Activated CD8-positive, alpha-beta memory T cell treated with anti-CD3 and anti-CD28 coated beads, Interleukin-2, amount 50 U/mL, for 24 hours (primary cell): ENCODE measurements around the gene WDFY2.
"Not testable (repeated sequence)": the region's sequence is repeated elsewhere in the genome, so short reads cannot be mapped to it uniquely, and the experiment has no call there.

ENCODE experiments used
- DNase-seq: peaks from one replicate; pipeline ENCODE4 v3.0.0-alpha.2; 2020; ENCODE audit errors: extremely low read depth

The WDFY2 gene

GRCh38 chr13:51630288-51630615 is 46.0 kb downstream of the WDFY2 start:
- no peak for DNase-seq

GRCh38 chr13:51632591-51633362 is 48.5 kb downstream of the WDFY2 start:
- DNase-seq = no peak

- DNase-seq = no peak
Observed at GRCh38 chr13:51635137-51635878, 51.0 kb downstream of the WDFY2 start.

GRCh38 chr13:51636349-51636890 is 52.2 kb downstream of the WDFY2 start:
- no peak for DNase-seq

GRCh38 chr13:51637852-51638215 is 53.6 kb downstream of the WDFY2 start:
- no peak for DNase-seq

GRCh38 chr13:51638216-51638871 is 54.1 kb downstream of the WDFY2 start:
- DNase-seq = no peak

- DNase-seq = no peak
Observed at GRCh38 chr13:51639171-51639570, 54.9 kb downstream of the WDFY2 start.

GRCh38 chr13:51640696-51641095 is 56.4 kb downstream of the WDFY2 start:
- not testable (repeated sequence) for DNase-seq

- no peak for DNase-seq
Observed at GRCh38 chr13:51643105-51643881, 59.0 kb downstream of the WDFY2 start.

GRCh38 chr13:51643882-51644281 is 59.6 kb downstream of the WDFY2 start:
- DNase-seq = no peak

GRCh38 chr13:51644654-51645053 is 60.4 kb downstream of the WDFY2 start:
- no peak for DNase-seq

GRCh38 chr13:51645154-51645650 is 60.9 kb downstream of the WDFY2 start:
- DNase-seq = no peak

- no peak for DNase-seq
Observed at GRCh38 chr13:51645761-51646670, 61.8 kb downstream of the WDFY2 start.

GRCh38 chr13:51647067-51647466 is 62.8 kb downstream of the WDFY2 start:
- DNase-seq = no peak

- DNase-seq = not testable (repeated sequence)
Observed at GRCh38 chr13:51652193-51652592, 67.9 kb downstream of the WDFY2 start.

- DNase-seq = no peak
Observed at GRCh38 chr13:51659276-51660127, 75.2 kb downstream of the WDFY2 start.

GRCh38 chr13:51660813-51661212 is 76.6 kb downstream of the WDFY2 start:
- no peak for DNase-seq

GRCh38 chr13:51663973-51664957 is 80.0 kb downstream of the WDFY2 start:
- no peak for DNase-seq
